DND-41 (cell line): ENCODE results near the gene GSTP1.

Source experiments
- ATAC-seq: fragments of 200-7000 bp; cut with Tn5 transposase; 3 replicates; pipeline ENCODE4 v1.9.1; 2021; ENCODE audit warnings: low read depth; ENCODE audit not compliant: insufficient read depth
- DNase-seq: peaks from one replicate; pipeline ENCODE4 v3.0.0-alpha.2; 2020
- H2AFZ ChIP-seq: 2 replicates; pipeline ENCODE4 v1.6.0; 2012; ENCODE audit warnings: low read depth, low read length
- H3K27ac ChIP-seq: 2 replicates; pipeline ENCODE4 v1.5.1; 2012; ENCODE audit warnings: low read length, inconsistent platforms
- H3K27me3 ChIP-seq: fragments of 200-600 bp; sonication (generic); 2 replicates; pipeline ENCODE4 v1.6.0; 2012; ENCODE audit warnings: low read length, mild to moderate bottlenecking, inconsistent platforms; ENCODE audit not compliant: insufficient read depth, poor library complexity
- H3K36me3 ChIP-seq: 2 replicates; pipeline ENCODE4 v1.5.1; 2012; ENCODE audit warnings: low read length, inconsistent platforms; ENCODE audit not compliant: insufficient read depth
- H3K4me1 ChIP-seq: 2 replicates; pipeline ENCODE4 v1.5.1; 2012; ENCODE audit warnings: mild to moderate bottlenecking, low read length; ENCODE audit not compliant: insufficient read depth
- H3K4me2 ChIP-seq: 2 replicates; pipeline ENCODE4 v1.6.0; 2012; ENCODE audit warnings: mild to moderate bottlenecking, moderate library complexity, low read length, inconsistent platforms; ENCODE audit not compliant: insufficient read depth
- H3K4me3 ChIP-seq, 2 experiments: fragments of 200-600 bp in 1 of 2; shearing (Covaris generic) in 1 of 2; 2 replicates each; pipeline ENCODE4 v1.5.1; 2012 to 2016; ENCODE audit warnings: inconsistent platforms in 2 of 2, low read length in 2 of 2, mild to moderate bottlenecking in 2 of 2, low read depth in 1 of 2, moderate library complexity in 1 of 2
- H3K79me2 ChIP-seq: 2 replicates; pipeline ENCODE4 v1.6.0; 2012; ENCODE audit warnings: low read length, inconsistent platforms; ENCODE audit not compliant: insufficient read depth
- H3K9ac ChIP-seq: 2 replicates; pipeline ENCODE4 v1.6.0; 2012; ENCODE audit warnings: low read depth, mild to moderate bottlenecking, inconsistent platforms, low read length, moderate library complexity
- H3K9me3 ChIP-seq: 2 replicates; pipeline ENCODE4 v1.5.1; 2012; ENCODE audit warnings: low read length, moderate library complexity, mild to moderate bottlenecking, inconsistent platforms; ENCODE audit not compliant: insufficient read depth, severe bottlenecking
- H4K20me1 ChIP-seq: 2 replicates; pipeline ENCODE4 v1.6.0; 2012; ENCODE audit warnings: low read length; ENCODE audit not compliant: insufficient read depth
- CTCF ChIP-seq: IDR thresholded peaks from 2 replicates; pipeline ENCODE4 v1.5.1; 2012; ENCODE audit warnings: borderline replicate concordance, low read length, moderate library complexity, mild to moderate bottlenecking; ENCODE audit not compliant: poor library complexity, severe bottlenecking; ENCODE audit errors: extremely low read depth
- EZH2 ChIP-seq: IDR thresholded peaks from 3 replicates; pipeline ENCODE4 v1.6.1; 2012; ENCODE audit warnings: borderline replicate concordance, low read depth, mild to moderate bottlenecking, moderate library complexity, low read length, inconsistent platforms; ENCODE audit not compliant: severe bottlenecking

GSTP1 gene

GRCh38 chr11:67609316-67609715 lies 25.7 kb downstream of the GSTP1 start:
- Histone ChIP-seq H3K27ac (no peak overlapping the region), H3K4me3 (no peak overlapping the region), H3K27me3 (no peaks in the 10 kb centered on the region), H3K36me3 (peaks cover 58% of the 10 kb centered on the region), H4K20me1 (peaks cover 4% of the 10 kb centered on the region; the same call in 1 of the 2 replicates), H3K79me2 (peaks cover 21% of the 10 kb centered on the region), H3K4me1 (peaks cover 51% of the 10 kb centered on the region), H3K9ac (no peak overlapping the region), H3K4me2 (no peak overlapping the region), H3K9me3 (no peaks in the 10 kb centered on the region), H2AFZ (no peak overlapping the region)
- ATAC-seq = no peak
- TF ChIP-seq CTCF = no peak
- TF ChIP-seq EZH2 = no peak
- DNase-seq = no peak

GRCh38 chr11:67610302-67610868 lies 26.8 kb downstream of the GSTP1 start:
- Histone ChIP-seq H3K4me3 (no peak overlapping the region), H4K20me1 (peaks cover 4% of the 10 kb centered on the region; the same call in 1 of the 2 replicates), H3K27me3 (no peaks in the 10 kb centered on the region), H3K36me3 (peaks cover 58% of the 10 kb centered on the region), H2AFZ (no peak overlapping the region), H3K4me2 (no peak overlapping the region), H3K27ac (no peak overlapping the region), H3K4me1 (peaks cover 62% of the 10 kb centered on the region), H3K9me3 (no peaks in the 10 kb centered on the region), H3K79me2 (peaks cover 21% of the 10 kb centered on the region), H3K9ac (no peak overlapping the region)
- TF ChIP-seq CTCF (no peak), EZH2 (no peak)
- ATAC-seq = no peak
- DNase-seq = no peak

- H3K4me2 ChIP-seq = no peak overlapping the region
- no peak overlapping the region for H3K9ac ChIP-seq
- H3K79me2 ChIP-seq = peaks cover 21% of the 10 kb centered on the region
- peaks cover 58% of the 10 kb centered on the region for H3K36me3 ChIP-seq
- no peaks in the 10 kb centered on the region for H3K9me3 ChIP-seq
- no peak for TF ChIP-seq CTCF
- TF ChIP-seq EZH2 = no peak
- no peak for DNase-seq
- no peak for ATAC-seq
- H3K27ac ChIP-seq = no peak overlapping the region
- H3K27me3 ChIP-seq = no peaks in the 10 kb centered on the region
- H3K4me3 ChIP-seq = no peak overlapping the region
- peaks cover 58% of the 10 kb centered on the region for H3K4me1 ChIP-seq
- peaks cover 4% of the 10 kb centered on the region; the same call in 1 of the 2 replicates for H4K20me1 ChIP-seq
- no peak overlapping the region for H2AFZ ChIP-seq
Measured at GRCh38 chr11:67611165-67611564, 27.6 kb downstream of the GSTP1 start.
